ENCODE data around the gene RUVBL1.

RUVBL1 gene

DNA sequence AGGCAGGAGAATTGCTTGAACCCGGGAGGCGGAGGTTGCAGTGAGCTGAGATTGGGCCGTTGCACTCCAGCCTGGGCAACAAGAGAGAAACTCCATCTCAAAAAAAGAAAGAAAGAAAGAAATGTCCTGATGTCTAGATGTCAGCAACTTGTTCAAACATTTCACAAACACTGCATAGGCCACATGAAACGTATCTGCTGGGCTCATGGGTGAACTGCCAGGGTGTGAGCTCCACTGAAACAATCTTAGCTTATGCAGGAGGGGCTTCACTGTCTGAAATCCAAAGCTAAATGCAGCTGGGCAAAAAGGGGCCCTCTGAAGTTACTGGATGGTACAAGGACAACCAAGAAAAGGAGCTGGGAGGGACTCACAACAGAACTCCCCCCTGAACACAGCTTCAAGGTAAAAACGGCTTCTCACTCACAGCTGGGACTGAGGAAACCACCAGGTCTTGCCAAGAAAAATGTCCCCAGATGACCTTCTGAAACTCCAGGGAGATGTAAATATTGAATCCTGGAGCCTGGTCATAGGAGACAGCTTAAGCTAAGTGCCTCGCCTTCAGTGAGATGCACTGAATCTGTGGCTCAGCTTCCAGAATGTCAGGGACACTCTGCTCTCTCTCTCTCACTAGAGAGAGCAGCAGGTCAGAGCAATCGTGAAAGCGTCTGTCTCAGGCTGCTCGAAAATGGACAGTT, 39.5 kb downstream of the RUVBL1 start:
- TF ChIP-seq POLR2A (IDR thresholded peaks at IDR 0.05; ENCODE audit: low read depth, low read length): no peak
- no peak for FAIRE-seq

GRCh38 chr3:128083396-128083795, 40.2 kb downstream of the RUVBL1 start:
- DNase-seq (ENCODE audit: insufficient read length, low spot score) (no peak), FAIRE-seq (no peak)
- no peak for TF ChIP-seq POLR2A (IDR thresholded peaks at IDR 0.05; ENCODE audit: low read depth, low read length)

More for the DNA sequence above, 39.5 kb downstream of the RUVBL1 start:
- no peak for DNase-seq (ENCODE audit: insufficient read length, low spot score)

GRCh38 chr3:128082546-128082945, 41.1 kb downstream of the RUVBL1 start:
- no peak for FAIRE-seq
- DNase-seq (ENCODE audit: insufficient read length, low spot score): no peak
- no peak for TF ChIP-seq POLR2A (IDR thresholded peaks at IDR 0.05; ENCODE audit: low read depth, low read length)

GRCh38 chr3:128081846-128082245, 41.8 kb downstream of the RUVBL1 start:
- no peak for FAIRE-seq
- TF ChIP-seq POLR2A (IDR thresholded peaks at IDR 0.05; ENCODE audit: low read depth, low read length): no peak
- no peak for DNase-seq (ENCODE audit: insufficient read length, low spot score)

DNA sequence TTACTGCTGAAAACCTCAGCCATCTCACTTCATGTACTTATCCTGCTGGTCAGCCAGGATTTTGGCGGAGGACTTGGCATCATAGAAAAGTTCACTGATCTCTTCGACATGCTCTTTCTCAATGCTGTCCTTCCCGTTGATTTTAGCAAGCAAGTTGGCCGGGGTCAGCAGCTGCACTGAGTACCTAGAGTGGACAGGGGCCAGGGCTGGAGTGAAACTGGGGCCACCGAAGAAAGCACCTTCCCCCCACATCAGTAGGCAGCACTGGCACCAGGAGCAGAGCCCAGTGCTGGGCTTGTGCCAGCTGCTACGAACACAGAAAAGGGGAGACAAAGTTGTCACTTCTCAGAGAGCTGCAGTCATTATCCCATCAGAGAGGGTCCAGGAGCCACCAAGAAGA, 42.4 kb downstream of the RUVBL1 start:
- no peak for DNase-seq (ENCODE audit: insufficient read length, low spot score)
- no peak for TF ChIP-seq POLR2A (IDR thresholded peaks at IDR 0.05; ENCODE audit: low read depth, low read length)
- FAIRE-seq: no peak

- DNase-seq (ENCODE audit: insufficient read length, low spot score): peak; percentile 52
- peak; percentile 30 for FAIRE-seq
- TF ChIP-seq POLR2A (IDR thresholded peaks at IDR 0.05; ENCODE audit: low read depth, low read length): no peak
These were observed 43.1 kb downstream of the RUVBL1 start for GRCh38 chr3:128080323-128081080.

GRCh38 chr3:128079823-128080222, 43.8 kb downstream of the RUVBL1 start:
- no peak for FAIRE-seq
- no peak for TF ChIP-seq POLR2A (IDR thresholded peaks at IDR 0.05; ENCODE audit: low read depth, low read length)
- DNase-seq (ENCODE audit: insufficient read length, low spot score): no peak

- no peak for TF ChIP-seq POLR2A (IDR thresholded peaks at IDR 0.05; ENCODE audit: low read depth, low read length)
- FAIRE-seq (no peak), DNase-seq (ENCODE audit: insufficient read length, low spot score) (no peak)
These were observed 44.7 kb downstream of the RUVBL1 start for GRCh38 chr3:128078875-128079274.

DNA sequence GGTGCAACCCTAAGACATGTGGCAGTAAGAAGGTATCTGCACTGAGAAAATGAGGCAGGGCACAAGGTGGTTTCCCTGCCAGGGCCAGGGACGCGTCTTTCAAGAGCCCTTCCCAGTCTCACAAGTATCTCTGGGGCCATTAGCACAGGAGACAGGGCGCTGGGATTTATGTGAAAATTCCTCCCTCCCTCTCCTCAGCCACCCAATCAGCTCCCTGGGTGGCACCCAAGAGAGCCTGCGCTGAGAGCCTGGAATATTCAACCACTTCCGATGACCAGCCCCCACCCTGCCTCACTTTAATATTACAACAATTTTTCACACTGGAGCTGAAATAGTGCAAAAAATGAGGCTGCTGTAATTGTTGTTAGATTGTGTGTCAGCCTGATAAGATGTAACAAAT, 45.3 kb downstream of the RUVBL1 start:
- no peak for TF ChIP-seq POLR2A (IDR thresholded peaks at IDR 0.05; ENCODE audit: low read depth, low read length)
- FAIRE-seq: no peak
- no peak for DNase-seq (ENCODE audit: insufficient read length, low spot score)

GRCh38 chr3:128077665-128078064, 45.9 kb downstream of the RUVBL1 start:
- TF ChIP-seq POLR2A (IDR thresholded peaks at IDR 0.05; ENCODE audit: low read depth, low read length): no peak
- FAIRE-seq: no peak
- no peak for DNase-seq (ENCODE audit: insufficient read length, low spot score)

DNA sequence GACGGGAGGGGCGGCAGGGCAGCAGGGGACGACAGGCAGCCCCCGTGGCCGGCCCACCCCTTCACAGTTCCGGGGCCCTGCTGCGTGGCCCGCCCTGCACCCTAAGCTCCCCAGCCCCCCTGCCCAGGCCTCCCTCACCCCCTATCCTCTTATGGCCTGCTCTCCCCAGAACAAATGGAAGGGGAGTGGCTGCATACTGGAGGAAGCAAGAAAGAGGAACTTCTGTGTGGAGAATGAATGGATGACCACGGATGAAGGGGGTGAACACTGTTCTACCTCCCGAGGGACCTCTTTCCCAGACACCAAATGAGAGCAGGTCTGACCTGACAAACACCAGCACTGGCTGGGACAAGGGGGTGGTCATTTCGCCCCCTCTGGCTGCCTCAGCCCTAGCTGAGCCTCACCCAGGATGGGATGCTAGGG, 46.4 kb downstream of the RUVBL1 start:
- DNase-seq (ENCODE audit: insufficient read length, low spot score) (no peak), FAIRE-seq (no peak)
- no peak for TF ChIP-seq POLR2A (IDR thresholded peaks at IDR 0.05; ENCODE audit: low read depth, low read length)

DNA sequence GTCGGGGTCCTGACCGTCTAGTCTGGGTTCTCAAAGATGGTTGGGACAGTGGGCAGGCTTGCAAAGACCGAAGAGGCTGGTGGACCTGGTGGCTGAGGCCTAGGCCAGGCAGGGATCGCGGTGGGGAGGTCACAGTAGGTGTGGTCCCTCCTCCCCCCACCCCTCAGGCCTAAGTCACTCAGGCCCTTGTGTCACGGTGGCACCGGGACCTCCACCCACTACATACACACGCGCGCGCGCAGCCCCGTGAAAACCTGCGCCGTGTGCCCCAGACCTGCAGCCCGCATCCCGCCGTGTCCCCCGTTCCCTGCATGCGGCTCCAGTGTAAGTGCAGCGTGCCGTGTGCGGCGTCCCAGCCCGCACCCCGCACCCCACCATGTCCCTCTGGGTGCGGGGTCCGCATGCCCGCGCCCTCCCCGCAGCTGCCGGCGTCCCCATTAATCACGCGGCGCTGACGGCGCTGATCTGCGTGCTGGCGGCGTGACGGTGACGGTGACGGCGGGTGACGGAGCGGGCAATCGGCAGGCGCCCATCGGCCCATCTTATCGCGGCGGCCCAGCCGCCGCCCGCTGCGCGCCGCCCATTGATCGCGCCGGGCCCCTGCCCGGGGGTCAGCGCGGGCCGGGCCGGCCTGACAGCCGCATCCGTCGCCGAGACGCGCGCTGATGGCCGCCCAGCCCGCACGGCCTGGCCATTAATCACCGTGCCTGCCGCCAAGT, 47.0 kb downstream of the RUVBL1 start:
- TF ChIP-seq POLR2A (IDR thresholded peaks at IDR 0.05; ENCODE audit: low read depth, low read length): no peak
- FAIRE-seq (no peak), DNase-seq (ENCODE audit: insufficient read length, low spot score) (no peak)

DNA sequence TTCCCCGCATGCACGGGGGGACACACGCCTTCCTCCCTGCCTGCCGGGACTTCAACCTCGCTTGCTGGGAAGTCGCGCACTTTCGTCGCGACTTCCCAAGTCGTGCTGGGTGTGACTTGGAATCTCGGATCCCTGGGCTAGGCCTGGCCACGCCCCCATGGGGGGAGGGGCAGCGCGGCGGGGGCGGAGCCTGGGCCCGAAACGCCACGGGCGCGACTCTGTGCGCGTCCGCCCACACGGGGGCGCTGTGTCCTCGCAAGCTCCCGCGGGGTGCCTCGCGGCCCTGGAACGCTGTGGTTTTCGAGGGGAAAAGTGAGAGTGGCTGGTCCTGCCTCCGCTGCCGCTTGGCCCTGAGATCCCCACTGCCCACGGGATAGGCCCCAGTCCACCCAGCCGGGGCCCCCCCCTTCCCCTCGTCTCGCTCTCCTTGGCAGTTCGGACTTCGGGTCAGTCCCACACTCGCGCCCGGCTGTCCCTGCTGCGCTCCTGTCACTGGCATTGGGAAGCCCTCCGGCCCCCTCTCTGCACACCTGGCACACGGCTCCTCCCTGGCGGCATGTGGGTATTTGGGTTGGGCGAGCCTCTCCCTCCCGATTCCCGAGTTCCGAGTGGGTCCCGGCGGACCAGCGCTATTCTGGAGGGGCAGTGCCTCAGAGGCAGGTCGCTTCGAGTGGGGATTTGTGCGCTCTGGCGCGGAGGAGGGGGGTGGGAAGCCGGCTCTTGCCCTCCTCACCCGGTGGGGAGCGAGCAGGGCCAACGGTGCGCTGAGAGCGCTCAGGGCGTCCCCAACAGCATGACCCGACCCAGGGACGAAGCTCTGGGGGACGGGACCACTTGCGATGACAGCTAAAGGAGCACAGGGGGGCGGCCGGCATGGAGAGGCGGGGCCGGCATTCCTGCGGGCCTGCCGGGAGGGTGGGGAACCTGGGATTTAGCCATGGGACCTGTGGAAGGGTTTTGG, 47.8 kb downstream of the RUVBL1 start:
- FAIRE-seq (no peak), DNase-seq (ENCODE audit: insufficient read length, low spot score) (no peak)
- no peak for TF ChIP-seq POLR2A (IDR thresholded peaks at IDR 0.05; ENCODE audit: low read depth, low read length)
